ENCODE data around the gene DUSP7. TPM values are rescaled to one million over a fixed set of nuclear protein-coding genes. Genes with fewer than 3 reads are reported as not detected.

Gene DUSP7, protein sequence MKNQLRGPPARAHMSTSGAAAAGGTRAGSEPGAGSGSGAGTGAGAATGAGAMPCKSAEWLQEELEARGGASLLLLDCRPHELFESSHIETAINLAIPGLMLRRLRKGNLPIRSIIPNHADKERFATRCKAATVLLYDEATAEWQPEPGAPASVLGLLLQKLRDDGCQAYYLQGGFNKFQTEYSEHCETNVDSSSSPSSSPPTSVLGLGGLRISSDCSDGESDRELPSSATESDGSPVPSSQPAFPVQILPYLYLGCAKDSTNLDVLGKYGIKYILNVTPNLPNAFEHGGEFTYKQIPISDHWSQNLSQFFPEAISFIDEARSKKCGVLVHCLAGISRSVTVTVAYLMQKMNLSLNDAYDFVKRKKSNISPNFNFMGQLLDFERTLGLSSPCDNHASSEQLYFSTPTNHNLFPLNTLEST
- 7.0 TPM for total RNA-seq

DNA sequence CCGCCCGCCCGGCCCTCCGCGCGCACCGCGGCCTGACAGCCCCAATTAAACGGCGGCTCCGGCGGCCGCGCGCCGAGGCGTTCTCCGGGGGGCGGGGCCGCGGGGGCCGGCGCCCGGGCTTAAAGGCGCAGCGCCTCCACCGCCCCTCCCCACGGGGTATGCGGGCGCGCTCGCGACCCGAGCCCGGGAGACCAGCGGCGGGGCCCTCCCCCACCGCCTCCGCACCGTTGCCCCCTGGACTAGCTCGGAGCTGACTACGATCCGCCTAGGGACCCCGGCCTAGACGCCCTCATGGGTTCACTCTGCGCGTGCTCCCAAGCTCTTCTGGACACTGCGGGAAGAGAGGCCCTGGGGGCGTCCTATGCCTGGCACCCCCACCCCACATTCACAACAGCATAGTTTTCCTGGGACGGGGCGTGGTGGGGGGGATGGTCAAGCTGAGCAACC, at the start of gene DUSP7:
Gene DUSP7, minus strand, starts transcription at position 51 of the 447 bp plus-strand sequence. CDS start 205 bp downstream, outside the sequence.
- H3K27me3 ChIP-seq (ENCODE audit: insufficient read depth, low read length), result no peaks in the 10 kb centered on the region
- peak within 1 kb of the TSS; percentile 76 for H3K4me3 ChIP-seq (ENCODE audit: low read length)

DNA sequence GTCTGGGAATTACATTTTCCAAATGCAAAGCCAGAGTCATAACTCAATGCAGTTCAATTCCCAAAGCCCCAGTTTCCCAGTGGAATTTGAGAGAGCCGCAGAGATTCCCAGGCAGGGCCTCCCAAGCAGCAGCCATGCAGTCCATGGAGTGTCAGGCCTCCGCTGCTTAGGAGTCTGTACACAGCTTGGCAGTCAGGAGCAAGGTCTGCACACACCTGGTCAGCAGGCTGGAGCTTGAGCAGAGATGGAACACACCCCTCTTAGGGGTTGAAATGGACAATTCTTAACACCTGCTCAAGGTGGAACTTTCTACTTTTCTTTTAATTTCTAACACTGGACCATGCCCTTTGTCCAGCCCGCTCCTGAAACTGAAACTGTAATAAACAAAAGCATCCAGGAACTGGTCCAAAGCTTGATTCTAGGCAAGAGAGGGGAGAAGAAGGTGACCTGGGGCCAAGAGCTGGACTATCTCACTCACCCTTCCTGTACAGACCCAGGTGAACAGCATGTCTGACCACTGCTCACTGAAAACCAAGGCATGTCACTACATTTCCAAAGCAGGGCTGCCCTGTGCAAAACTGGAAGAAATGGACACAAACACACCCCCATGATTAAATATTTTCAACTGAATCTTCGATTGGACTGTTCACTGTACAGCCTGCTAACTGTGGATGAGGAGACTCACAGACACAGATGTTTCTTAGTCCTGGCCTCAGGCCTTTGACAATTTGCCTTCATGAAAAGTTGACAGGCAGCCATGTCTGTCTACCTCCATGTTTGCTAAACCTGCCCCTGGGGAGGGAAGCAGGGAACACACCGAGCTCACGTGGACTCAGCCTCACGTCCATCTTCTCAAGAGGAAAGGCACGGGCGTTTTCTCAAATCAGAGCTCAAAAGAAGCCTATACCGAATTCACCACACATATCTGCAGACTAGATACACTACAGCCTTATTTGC, 48.6 kb upstream of the DUSP7 start:
- Histone ChIP-seq H3K4me3 (ENCODE audit: low read length) (no peak overlapping the region), H3K4me1 (ENCODE audit: insufficient read depth, low read length) (peaks cover 10% of the 10 kb centered on the region), H3K27me3 (ENCODE audit: insufficient read depth, low read length) (no peaks in the 10 kb centered on the region), H3K9me3 (ENCODE audit: low read depth, low read length) (peaks cover 8% of the 10 kb centered on the region)

More for the DNA sequence above, at the start of gene DUSP7:
- H3K4me1 ChIP-seq (ENCODE audit: insufficient read depth, low read length), result peaks cover 59% of the 10 kb centered on the region
- H3K9me3 ChIP-seq (ENCODE audit: low read depth, low read length), result no peaks in the 10 kb centered on the region

DNA sequence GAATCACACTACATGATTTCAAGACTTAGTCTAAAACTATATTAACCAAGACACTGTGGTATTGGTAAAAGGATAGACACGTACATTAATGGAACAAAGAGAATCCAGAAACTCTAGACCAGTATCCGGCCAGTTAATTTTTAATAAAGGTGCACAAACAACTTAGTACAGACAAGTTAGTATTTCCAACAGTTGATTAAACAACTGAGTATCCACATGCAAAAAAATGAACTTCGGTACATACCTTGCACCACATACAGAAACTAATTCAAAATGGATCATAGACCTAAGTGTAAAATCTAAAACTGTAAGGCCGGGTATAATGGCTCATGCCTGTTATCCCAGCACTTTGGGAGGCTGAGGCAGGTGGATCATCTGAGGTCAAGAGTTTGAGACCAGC, 46.6 kb upstream of the DUSP7 start:
- Histone ChIP-seq H3K27me3 (ENCODE audit: insufficient read depth, low read length) (no peaks in the 10 kb centered on the region), H3K4me1 (ENCODE audit: insufficient read depth, low read length) (no peaks in the 10 kb centered on the region), H3K9me3 (ENCODE audit: low read depth, low read length) (peaks cover 8% of the 10 kb centered on the region), H3K4me3 (ENCODE audit: low read length) (no peak overlapping the region)

DNA sequence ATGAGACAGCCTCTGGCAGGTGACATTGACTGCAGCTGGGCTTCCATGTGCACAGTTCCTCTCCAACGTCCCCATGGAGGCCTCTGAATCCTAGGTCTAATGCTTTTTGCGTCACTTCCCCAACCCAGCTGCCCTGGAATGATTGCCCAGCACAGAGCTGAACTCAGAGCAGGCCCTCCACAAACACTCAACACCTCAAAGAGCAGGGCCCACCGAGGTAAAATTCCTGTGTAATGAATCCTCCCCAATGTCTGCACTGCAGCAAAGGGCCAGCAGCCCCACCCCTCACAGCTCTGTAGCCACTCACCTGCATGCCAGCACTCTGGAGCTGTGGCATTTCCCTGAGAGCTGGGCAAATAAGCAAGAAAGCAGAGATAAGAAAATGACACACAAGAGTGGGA, 42.6 kb upstream of the DUSP7 start:
- Histone ChIP-seq H3K9me3 (ENCODE audit: low read depth, low read length) (peaks cover 8% of the 10 kb centered on the region), H3K27me3 (ENCODE audit: insufficient read depth, low read length) (no peaks in the 10 kb centered on the region), H3K4me1 (ENCODE audit: insufficient read depth, low read length) (no peaks in the 10 kb centered on the region), H3K4me3 (ENCODE audit: low read length) (no peak overlapping the region)

- no peaks in the 10 kb centered on the region for H3K4me1 ChIP-seq (ENCODE audit: insufficient read depth, low read length)
- H3K9me3 ChIP-seq (ENCODE audit: low read depth, low read length), result peaks cover 8% of the 10 kb centered on the region
- H3K27me3 ChIP-seq (ENCODE audit: insufficient read depth, low read length), result no peaks in the 10 kb centered on the region
- no peak overlapping the region for H3K4me3 ChIP-seq (ENCODE audit: low read length)
Measured at GRCh38 chr3:52097851-52098507, 41.6 kb upstream of the DUSP7 start.

DNA sequence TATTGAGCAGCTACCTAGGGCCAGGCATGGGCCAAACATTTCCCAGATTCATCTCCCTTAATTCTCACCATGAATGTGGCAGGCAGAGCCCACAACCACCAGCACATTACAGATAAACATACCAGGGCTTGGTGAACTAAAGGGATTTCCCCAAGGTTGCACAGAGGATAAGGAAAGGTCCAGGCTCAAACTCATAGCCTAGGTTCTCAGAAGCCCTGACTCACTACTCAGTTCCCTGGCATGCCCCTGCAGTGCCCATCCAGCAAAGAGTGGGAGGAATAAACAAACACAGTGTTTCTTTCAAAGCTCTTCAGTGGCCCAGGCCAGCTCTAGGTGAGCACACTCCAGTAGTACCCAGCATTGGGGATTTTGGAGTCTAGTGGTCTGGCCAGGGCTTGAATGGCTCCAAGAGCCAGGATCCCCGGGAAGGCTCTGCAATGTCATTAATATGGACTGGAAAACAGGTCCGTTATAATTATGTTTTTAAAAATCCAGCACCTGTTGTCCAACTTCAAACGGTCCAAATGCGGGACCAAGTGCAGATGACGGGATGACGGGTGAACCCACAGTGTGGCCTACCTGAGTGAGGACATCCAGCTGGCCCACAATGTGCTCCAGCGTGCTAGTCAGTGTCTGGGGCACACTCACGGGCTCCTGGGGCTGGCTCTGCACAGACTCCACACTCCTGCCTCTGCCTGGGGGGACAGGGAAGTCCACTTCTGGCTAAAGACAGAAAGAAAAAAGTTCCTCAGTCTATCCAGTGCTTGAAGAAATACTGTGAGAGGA, 39.8 kb upstream of the DUSP7 start:
- Histone ChIP-seq H3K9me3 (ENCODE audit: low read depth, low read length) (peaks cover 3% of the 10 kb centered on the region), H3K4me3 (ENCODE audit: low read length) (no peak overlapping the region), H3K27me3 (ENCODE audit: insufficient read depth, low read length) (no peaks in the 10 kb centered on the region), H3K4me1 (ENCODE audit: insufficient read depth, low read length) (no peaks in the 10 kb centered on the region)

DNA sequence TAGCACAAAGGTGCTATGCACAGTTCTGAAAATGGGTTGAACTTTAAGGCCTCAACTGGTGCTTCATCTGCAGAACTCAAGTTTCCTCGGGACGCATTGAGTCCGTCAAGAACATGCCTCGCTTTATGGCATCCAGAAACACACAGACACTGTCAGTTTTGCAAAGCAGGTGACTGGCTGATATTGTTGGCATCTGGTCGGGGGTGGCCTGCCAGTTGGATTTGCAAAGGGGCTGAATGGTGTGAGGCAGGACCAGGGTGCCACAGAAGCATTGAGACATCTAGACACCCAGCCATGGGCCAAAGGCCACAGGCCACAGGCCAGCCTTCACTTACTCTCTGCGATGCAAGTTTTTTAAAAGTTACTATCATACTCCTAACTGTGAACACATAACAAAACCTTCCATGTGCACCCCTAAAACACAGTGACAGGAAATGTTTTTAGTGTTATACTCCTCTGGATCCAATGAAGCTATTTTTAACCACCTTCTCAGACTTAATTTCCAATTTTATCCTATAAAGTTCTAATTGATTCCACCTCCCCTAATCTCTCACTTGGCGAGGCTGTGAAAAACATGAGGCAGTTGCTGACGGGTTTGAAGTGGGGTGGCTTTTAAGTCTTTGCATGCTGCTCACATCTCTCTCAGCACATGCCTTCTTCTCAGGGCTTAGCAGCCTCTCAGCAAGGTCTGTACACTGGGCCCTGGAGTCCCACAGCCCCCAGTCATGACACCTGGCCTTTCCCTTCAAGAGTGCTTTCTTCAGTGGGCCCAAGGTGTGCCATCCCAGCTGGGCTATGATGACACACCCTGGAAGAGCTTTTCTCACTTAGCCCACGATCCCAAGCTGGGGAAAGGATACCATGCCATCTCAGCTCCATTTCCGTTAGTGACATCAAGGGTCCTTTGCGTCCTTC, 38.5 kb upstream of the DUSP7 start:
- Histone ChIP-seq H3K4me1 (ENCODE audit: insufficient read depth, low read length) (peaks cover 5% of the 10 kb centered on the region), H3K27me3 (ENCODE audit: insufficient read depth, low read length) (no peaks in the 10 kb centered on the region), H3K4me3 (ENCODE audit: low read length) (no peak overlapping the region), H3K9me3 (ENCODE audit: low read depth, low read length) (no peaks in the 10 kb centered on the region)

GRCh38 chr3:52093756-52094545, 37.6 kb upstream of the DUSP7 start:
- H3K4me1 ChIP-seq (ENCODE audit: insufficient read depth, low read length), result peaks cover 12% of the 10 kb centered on the region
- no peaks in the 10 kb centered on the region for H3K27me3 ChIP-seq (ENCODE audit: insufficient read depth, low read length)
- H3K9me3 ChIP-seq (ENCODE audit: low read depth, low read length), result no peaks in the 10 kb centered on the region
- no peak overlapping the region for H3K4me3 ChIP-seq (ENCODE audit: low read length)

DNA sequence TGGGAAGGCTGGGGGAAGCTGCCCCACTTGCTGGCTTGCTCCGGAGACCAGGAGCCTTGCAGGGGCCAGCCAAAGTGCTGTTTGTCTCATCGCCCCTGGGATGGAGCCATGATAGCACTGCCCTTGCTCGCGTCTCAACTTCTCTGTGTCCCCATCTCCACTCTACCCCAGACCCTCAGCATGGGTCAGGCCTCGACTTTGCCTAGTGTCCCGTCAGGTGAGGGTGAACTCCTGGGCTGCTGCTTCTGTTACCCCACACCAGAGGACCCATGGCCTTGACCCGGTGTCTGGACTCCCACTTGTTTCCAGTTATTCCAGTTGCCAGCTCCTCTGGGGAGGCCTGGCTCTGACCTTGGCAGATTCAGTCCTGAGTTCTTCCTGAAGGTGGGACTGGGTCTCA, 36.5 kb upstream of the DUSP7 start:
- Histone ChIP-seq H3K27me3 (ENCODE audit: insufficient read depth, low read length) (no peaks in the 10 kb centered on the region), H3K4me3 (ENCODE audit: low read length) (no peak overlapping the region), H3K4me1 (ENCODE audit: insufficient read depth, low read length) (peaks cover 23% of the 10 kb centered on the region), H3K9me3 (ENCODE audit: low read depth, low read length) (no peaks in the 10 kb centered on the region)

GRCh38 chr3:52092271-52092660, 35.9 kb upstream of the DUSP7 start:
- Histone ChIP-seq H3K4me3 (ENCODE audit: low read length) (no peak overlapping the region), H3K27me3 (ENCODE audit: insufficient read depth, low read length) (no peaks in the 10 kb centered on the region), H3K9me3 (ENCODE audit: low read depth, low read length) (no peaks in the 10 kb centered on the region), H3K4me1 (ENCODE audit: insufficient read depth, low read length) (peaks cover 29% of the 10 kb centered on the region)

DNA sequence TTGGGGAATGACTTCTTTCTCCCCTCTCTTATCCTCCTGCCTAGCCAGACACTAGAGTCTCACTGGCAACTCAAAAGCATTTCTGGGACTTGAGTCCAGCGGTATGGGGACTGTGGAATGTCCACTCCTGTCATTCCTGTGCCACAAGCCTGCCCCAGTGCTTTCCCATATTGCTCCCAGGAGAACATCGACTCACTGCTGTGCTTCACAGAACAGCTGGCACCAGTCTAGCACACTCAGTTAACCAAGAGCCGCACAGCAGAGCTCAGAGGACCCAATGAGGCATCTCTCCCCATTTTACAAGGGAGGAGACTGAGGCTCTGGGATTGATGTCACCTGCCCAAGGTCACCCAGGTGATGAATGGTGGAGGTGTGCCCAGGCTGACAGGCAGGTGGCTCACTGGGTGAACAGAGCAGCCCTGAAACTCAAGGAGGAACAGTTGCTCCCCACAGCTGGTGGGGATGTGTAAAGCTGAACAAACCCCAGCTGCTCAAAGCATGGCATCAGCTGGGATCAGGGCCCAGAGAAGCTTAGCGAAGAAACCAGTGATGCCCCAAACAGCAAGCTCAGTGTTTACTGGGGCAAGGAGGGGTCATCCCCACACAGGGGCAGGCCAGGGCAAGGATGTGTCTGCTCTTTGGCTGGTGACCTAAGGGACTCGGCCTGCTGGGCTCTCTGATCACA, 35.4 kb upstream of the DUSP7 start:
- Histone ChIP-seq H3K4me3 (ENCODE audit: low read length) (no peak overlapping the region), H3K4me1 (ENCODE audit: insufficient read depth, low read length) (peaks cover 34% of the 10 kb centered on the region), H3K9me3 (ENCODE audit: low read depth, low read length) (no peaks in the 10 kb centered on the region), H3K27me3 (ENCODE audit: insufficient read depth, low read length) (no peaks in the 10 kb centered on the region)

DNA sequence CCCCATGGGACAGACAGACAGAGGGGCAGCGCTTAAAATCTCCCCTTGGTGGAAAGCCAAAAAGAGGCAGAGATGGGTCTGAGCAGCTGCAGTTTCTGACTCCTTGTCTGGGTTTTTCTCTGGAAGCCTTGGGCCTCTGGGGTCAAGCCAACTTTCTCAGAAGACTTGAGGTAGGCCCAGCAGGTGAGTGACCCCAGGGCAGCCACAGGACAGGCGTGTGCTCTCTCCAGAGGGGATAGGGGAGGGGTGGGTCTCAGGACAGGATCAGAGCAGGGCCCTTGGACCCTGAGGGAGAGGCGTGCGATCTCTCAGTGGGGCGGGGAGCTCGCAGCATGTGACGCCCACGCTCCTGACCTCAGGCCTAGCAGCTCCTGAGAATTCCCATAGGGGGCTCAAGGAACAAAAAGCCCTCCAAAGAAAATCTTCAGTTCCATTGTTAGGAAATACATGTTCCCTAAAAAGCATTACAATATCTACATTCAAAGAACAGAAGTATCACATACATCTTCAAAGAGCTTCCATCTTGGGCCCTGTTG, 34.6 kb upstream of the DUSP7 start:
- H3K9me3 ChIP-seq (ENCODE audit: low read depth, low read length), result no peaks in the 10 kb centered on the region
- no peak overlapping the region for H3K4me3 ChIP-seq (ENCODE audit: low read length)
- H3K4me1 ChIP-seq (ENCODE audit: insufficient read depth, low read length), result peaks cover 40% of the 10 kb centered on the region
- no peaks in the 10 kb centered on the region for H3K27me3 ChIP-seq (ENCODE audit: insufficient read depth, low read length)

Data from mononuclear cell (primary cell).